H9 (cell line): Measurements from ENCODE around the gene AKR7A2. TPM values are rescaled to one million over a fixed set of nuclear protein-coding genes. Genes with fewer than 3 reads are reported as not detected.

ENCODE experiments used
- DNase-seq: peaks from one replicate; pipeline ENCODE4 v3.0.0-alpha.2; 2017
- H2AFZ ChIP-seq: one replicate; pipeline ENCODE4 v1.6.1; 2013; ENCODE audit warnings: mild to moderate bottlenecking, low read length, control low read depth, moderate library complexity
- H2AK5ac ChIP-seq: 2 replicates; pipeline ENCODE4 v1.6.1; 2013; ENCODE audit warnings: low read length, control low read depth, mixed read lengths; ENCODE audit not compliant: insufficient read length
- H2BK120ac ChIP-seq: one replicate; pipeline ENCODE4 v1.6.1; 2013; ENCODE audit warnings: low read depth, mild to moderate bottlenecking, low read length, control low read depth, inconsistent platforms; ENCODE audit not compliant: poor library complexity, severe bottlenecking
- H2BK12ac ChIP-seq: 2 replicates; pipeline ENCODE4 v1.6.1; 2013; ENCODE audit warnings: low read length, control low read depth, mixed read lengths, low read depth; ENCODE audit not compliant: insufficient read length
- H2BK15ac ChIP-seq: 2 replicates; pipeline ENCODE4 v1.6.1; 2013; ENCODE audit warnings: low read depth, low read length, control low read depth
- H2BK20ac ChIP-seq: one replicate; pipeline ENCODE4 v1.6.1; 2013; ENCODE audit warnings: low read depth, mild to moderate bottlenecking, low read length, control low read depth, inconsistent platforms; ENCODE audit not compliant: poor library complexity, severe bottlenecking
- H2BK5ac ChIP-seq: 2 replicates; pipeline ENCODE4 v1.6.1; 2013; ENCODE audit warnings: low read length, control low read depth, mixed read lengths; ENCODE audit not compliant: insufficient read length
- H3K14ac ChIP-seq: 2 replicates; pipeline ENCODE4 v1.6.1; 2013; ENCODE audit warnings: low read length, control low read depth; ENCODE audit not compliant: insufficient read depth
- H3K18ac ChIP-seq: 2 replicates; pipeline ENCODE4 v1.6.1; 2013; ENCODE audit warnings: low read depth, mild to moderate bottlenecking, mixed read lengths, low read length, control low read depth; ENCODE audit not compliant: insufficient read length
- H3K23ac ChIP-seq: 2 replicates; pipeline ENCODE4 v1.6.1; 2013; ENCODE audit warnings: low read length, control low read depth, mixed read lengths, low read depth; ENCODE audit not compliant: insufficient read length
- H3K23me2 ChIP-seq: 2 replicates; pipeline ENCODE4 v1.6.1; 2013; ENCODE audit warnings: low read depth, mild to moderate bottlenecking, mixed read lengths, low read length, control low read depth; ENCODE audit not compliant: insufficient read length, poor library complexity, severe bottlenecking
- H3K27ac ChIP-seq: 2 replicates; pipeline ENCODE4 v1.5.1; 2013; ENCODE audit warnings: low read length, control low read depth, mixed read lengths, low read depth; ENCODE audit not compliant: insufficient read length
- H3K27me3 ChIP-seq: 2 replicates; pipeline ENCODE4 v1.6.1; 2013; ENCODE audit warnings: low read length, control low read depth, inconsistent platforms; ENCODE audit not compliant: insufficient read depth
- H3K4ac ChIP-seq: 2 replicates; pipeline ENCODE4 v1.6.1; 2013; ENCODE audit warnings: low read depth, mild to moderate bottlenecking, control low read depth, inconsistent platforms, low read length, moderate library complexity
- H3K4me1 ChIP-seq: 2 replicates; pipeline ENCODE4 v1.6.1; 2013; ENCODE audit warnings: low read length, control low read depth, inconsistent platforms; ENCODE audit not compliant: insufficient read depth
- H3K4me2 ChIP-seq: 2 replicates; pipeline ENCODE4 v1.6.1; 2013; ENCODE audit warnings: low read length, control low read depth, mixed read lengths; ENCODE audit not compliant: insufficient read length, insufficient read depth
- H3K56ac ChIP-seq: 2 replicates; pipeline ENCODE4 v1.6.1; 2013; ENCODE audit warnings: low read depth, mild to moderate bottlenecking, mixed read lengths, low read length, control low read depth; ENCODE audit not compliant: insufficient read length
- H3K79me1 ChIP-seq: 2 replicates; pipeline ENCODE4 v1.6.1; 2013; ENCODE audit warnings: low read depth, mild to moderate bottlenecking, moderate library complexity, low read length, control low read depth, inconsistent platforms; ENCODE audit not compliant: insufficient read depth, poor library complexity, severe bottlenecking
- H3K79me2 ChIP-seq: 2 replicates; pipeline ENCODE4 v1.6.1; 2013; ENCODE audit warnings: low read length, control low read depth, inconsistent platforms; ENCODE audit not compliant: insufficient read depth
- H3K9ac ChIP-seq: 2 replicates; pipeline ENCODE4 v1.6.1; 2013; ENCODE audit warnings: low read length, control low read depth, mixed read lengths; ENCODE audit not compliant: insufficient read length; ENCODE audit errors: extremely low read depth
- H3K9me3 ChIP-seq: one replicate; pipeline ENCODE4 v1.6.1; 2013; ENCODE audit warnings: low read depth, low read length, inconsistent platforms; ENCODE audit not compliant: control insufficient read depth
- H3T11ph ChIP-seq: one replicate; pipeline ENCODE4 v1.6.1; 2013; ENCODE audit warnings: mild to moderate bottlenecking, low read length, control low read depth, inconsistent platforms
- H4K20me1 ChIP-seq: one replicate; pipeline ENCODE4 v1.6.1; 2013; ENCODE audit not compliant: control insufficient read depth, insufficient read length, insufficient read depth
- H4K5ac ChIP-seq: 2 replicates; pipeline ENCODE4 v1.6.1; 2013; ENCODE audit warnings: low read depth, mild to moderate bottlenecking, mixed read lengths, low read length, control low read depth; ENCODE audit not compliant: insufficient read length
- H4K8ac ChIP-seq: replicated peaks from 2 replicates; pipeline ENCODE4 v1.6.1; 2013; ENCODE audit warnings: low read length, control low read depth, mixed read lengths, low read depth; ENCODE audit not compliant: insufficient read length
- H4K91ac ChIP-seq: 2 replicates; pipeline ENCODE4 v1.6.1; 2013; ENCODE audit warnings: low read depth, mild to moderate bottlenecking, moderate library complexity, mixed read lengths, low read length, control low read depth; ENCODE audit not compliant: insufficient read length
- H3K27ac Mint-ChIP-seq, 3 experiments: 2 replicates in 2 of 3; 3 replicates in 1 of 3; pipeline ENCODE4 v1.8.0; 2020 to 2021; ENCODE audit warnings: mixed read lengths in 3 of 3, mild to moderate bottlenecking in 1 of 3, moderate library complexity in 1 of 3
- H3K27me3 Mint-ChIP-seq: 2 replicates; pipeline ENCODE4 v1.8.0; 2021; ENCODE audit warnings: low read depth, mild to moderate bottlenecking, moderate library complexity, mixed read lengths
- H3K36me3 Mint-ChIP-seq, 3 experiments: 2 replicates in 2 of 3; 3 replicates in 1 of 3; pipeline ENCODE4 v1.8.0; 2020 to 2021; ENCODE audit warnings: low read depth in 3 of 3, mixed read lengths in 3 of 3; ENCODE audit not compliant: insufficient read depth in 1 of 3
- H3K4me1 Mint-ChIP-seq, 2 experiments: 2 replicates each; pipeline ENCODE4 v1.8.0; 2020; ENCODE audit warnings: mixed read lengths in 2 of 2
- H3K4me3 Mint-ChIP-seq, 2 experiments: 2 replicates in 1 of 2; 3 replicates in 1 of 2; pipeline ENCODE4 v1.8.0; 2020 to 2021; ENCODE audit warnings: mild to moderate bottlenecking in 2 of 2, mixed read lengths in 2 of 2, moderate library complexity in 1 of 2
- H3K9me3 Mint-ChIP-seq, 2 experiments: 2 replicates in 1 of 2; 3 replicates in 1 of 2; pipeline ENCODE4 v1.8.0; 2020; ENCODE audit warnings: mild to moderate bottlenecking in 2 of 2, mixed read lengths in 2 of 2, moderate library complexity in 1 of 2
- CTCF ChIP-seq: fragments of 200-600 bp; sonication (generic); conservative IDR thresholded peaks from 3 replicates; pipeline ENCODE4 v1.8.0; 2021; ENCODE audit warnings: antibody characterized with exemption, mild to moderate bottlenecking
- WGBS: extraction: QIAGEN DNeasy Blood & Tissue Kit; methylation state at CpG from one replicate; pipeline ENCODE4 v1.1.7; 2013; ENCODE audit warnings: missing lambda C conversion rate, low lambda C conversion rate, mixed read lengths; ENCODE audit not compliant: insufficient read length; ENCODE audit errors: extremely low coverage; 5-methylcytosine and 5-hydroxymethylcytosine counted together
- total RNA-seq: library from RNA; stranded (reverse); gene quantifications from 2 replicates; pipeline ENCODE4 v1.2.1, GENCODE V29; 2021

AKR7A2 gene
- total RNA-seq, 1 experiment from 2014 or later = 50.3 TPM

DNA sequence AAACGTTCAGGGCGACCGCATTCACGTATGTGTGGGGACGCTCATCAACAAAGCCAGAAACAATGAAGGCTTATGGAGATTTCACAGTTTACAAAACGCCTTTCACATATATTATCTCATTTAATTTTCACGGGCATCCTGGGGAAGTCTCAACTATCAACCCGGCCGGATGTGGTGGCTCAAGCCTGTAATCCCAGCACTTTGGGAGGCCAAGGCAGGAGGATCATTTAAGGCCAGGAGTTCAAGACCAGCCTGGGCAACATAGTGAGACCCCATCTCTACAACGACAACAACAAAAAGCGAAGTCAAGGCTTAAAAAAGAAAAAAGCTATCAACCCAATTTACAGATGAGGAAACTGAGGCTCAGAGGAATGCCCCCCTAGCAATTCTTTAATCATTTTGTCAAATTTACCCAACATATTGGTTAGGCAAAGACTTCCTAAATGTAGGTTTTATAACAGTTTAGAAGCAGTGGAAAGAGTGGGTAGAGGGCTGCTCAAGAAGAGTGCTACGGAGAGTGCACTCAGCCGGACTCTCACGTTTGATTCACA lies 28.5 kb upstream of the AKR7A2 start:
- Mint-ChIP-seq H3K27me3 (no peaks in the 10 kb centered on the region; the same call in 1 of the 2 replicates), H3K36me3 (peaks cover 15 to 56% (median 26%) of the 10 kb centered on the region in 3 experiments), H3K4me1 (peaks cover 22 to 35% of the 10 kb centered on the region in 2 experiments), H3K9me3 (no peaks in the 10 kb centered on the region), H3K27ac (peak overlapping the region in 1 of 3 experiments; percentile 53; a peak in 1 of 7 replicates), H3K4me3 (no peak overlapping the region)
- Histone ChIP-seq H2BK5ac (no peak overlapping the region), H3K18ac (no peak overlapping the region), H3K79me1 (no peaks in the 10 kb centered on the region), H3K27ac (no peak overlapping the region), H3K27me3 (no peaks in the 10 kb centered on the region), H2AFZ (no peak overlapping the region), H3K14ac (no peak overlapping the region), H3K56ac (no peak overlapping the region), H3T11ph (no peak overlapping the region), H2BK120ac (no peak overlapping the region), H3K79me2 (no peaks in the 10 kb centered on the region), H3K4me2 (no peak overlapping the region), H3K4me1 (peaks cover 2% of the 10 kb centered on the region; the same call in 1 of the 2 replicates), H4K8ac (no peak overlapping the region), H4K5ac (no peak overlapping the region), H3K9ac (no peak overlapping the region), H2BK12ac (no peak overlapping the region), H3K23ac (no peak overlapping the region), H3K4ac (no peak overlapping the region), H2AK5ac (no peak overlapping the region), H2BK15ac (no peak overlapping the region), H4K20me1 (no peaks in the 10 kb centered on the region), H3K9me3 (no peaks in the 10 kb centered on the region), H3K23me2 (no peaks in the 10 kb centered on the region), H2BK20ac (no peak overlapping the region), H4K91ac (no peak overlapping the region)
- no peak for TF ChIP-seq CTCF
- no CpG with 5 or more reads among the region's 14 CpGs for WGBS
- no peak for DNase-seq
